ENCODE data around the gene RALGDS. TPM values are rescaled to one million over a fixed set of nuclear protein-coding genes. Genes with fewer than 3 reads are reported as not detected.

Gene RALGDS
- total RNA-seq, 1 donor from 2014 or later = 66.3 TPM

DNA sequence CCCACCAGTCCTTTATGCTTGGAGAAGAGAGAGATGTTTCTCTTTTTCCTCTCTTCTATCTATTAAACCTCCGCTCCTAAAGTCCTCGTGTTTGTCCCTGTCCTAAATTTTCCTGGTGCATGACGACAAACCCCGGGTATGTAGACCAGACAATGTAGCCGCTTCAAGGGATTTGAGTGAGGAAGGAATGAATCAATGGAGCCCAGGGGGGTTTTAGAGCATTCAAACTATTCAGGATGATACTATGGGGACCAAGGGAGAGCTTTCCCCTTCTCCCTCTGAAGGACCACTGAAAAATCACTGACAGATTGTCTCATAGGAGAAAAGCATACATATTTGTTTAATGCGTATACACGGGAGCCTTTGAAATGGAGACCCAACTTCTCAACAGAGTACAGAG, 40.9 kb downstream of the RALGDS start:
- H3K36me3 ChIP-seq = no peaks in the 10 kb centered on the region
- H3K27ac ChIP-seq = no peak overlapping the region
- no peak for ATAC-seq
- no peaks in the 10 kb centered on the region for H3K27me3 ChIP-seq
- intact Hi-C loops (cut with DNase I) = no loop called here
- DNase-seq = no peak
- H3K4me1 ChIP-seq = no peaks in the 10 kb centered on the region
- TF ChIP-seq, protein P1, sequence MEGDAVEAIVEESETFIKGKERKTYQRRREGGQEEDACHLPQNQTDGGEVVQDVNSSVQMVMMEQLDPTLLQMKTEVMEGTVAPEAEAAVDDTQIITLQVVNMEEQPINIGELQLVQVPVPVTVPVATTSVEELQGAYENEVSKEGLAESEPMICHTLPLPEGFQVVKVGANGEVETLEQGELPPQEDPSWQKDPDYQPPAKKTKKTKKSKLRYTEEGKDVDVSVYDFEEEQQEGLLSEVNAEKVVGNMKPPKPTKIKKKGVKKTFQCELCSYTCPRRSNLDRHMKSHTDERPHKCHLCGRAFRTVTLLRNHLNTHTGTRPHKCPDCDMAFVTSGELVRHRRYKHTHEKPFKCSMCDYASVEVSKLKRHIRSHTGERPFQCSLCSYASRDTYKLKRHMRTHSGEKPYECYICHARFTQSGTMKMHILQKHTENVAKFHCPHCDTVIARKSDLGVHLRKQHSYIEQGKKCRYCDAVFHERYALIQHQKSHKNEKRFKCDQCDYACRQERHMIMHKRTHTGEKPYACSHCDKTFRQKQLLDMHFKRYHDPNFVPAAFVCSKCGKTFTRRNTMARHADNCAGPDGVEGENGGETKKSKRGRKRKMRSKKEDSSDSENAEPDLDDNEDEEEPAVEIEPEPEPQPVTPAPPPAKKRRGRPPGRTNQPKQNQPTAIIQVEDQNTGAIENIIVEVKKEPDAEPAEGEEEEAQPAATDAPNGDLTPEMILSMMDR (IDR thresholded peaks at IDR 0.05) = no peak
- no peak overlapping the region for H3K4me3 ChIP-seq
- no peaks in the 10 kb centered on the region for H3K9me3 ChIP-seq

DNA sequence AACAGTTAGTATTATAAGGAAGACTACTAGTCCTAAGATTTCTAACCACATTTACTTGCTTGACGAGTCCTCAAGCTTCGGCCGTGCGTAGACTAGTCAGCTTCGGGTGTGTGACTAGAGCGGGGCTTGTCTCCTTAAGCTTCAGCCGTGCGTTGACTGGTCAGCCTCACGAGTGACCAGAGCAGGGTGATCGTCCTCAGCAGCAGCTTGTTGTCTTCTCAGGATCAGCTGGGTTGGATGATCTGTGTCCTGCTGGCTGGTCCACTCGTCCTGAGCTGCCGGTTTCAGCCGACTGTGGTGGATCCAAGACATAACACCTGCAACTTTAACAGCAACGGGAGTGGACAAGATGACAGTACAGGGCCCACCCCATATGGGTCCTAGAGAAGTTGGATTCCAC, 42.6 kb downstream of the RALGDS start:
- TF ChIP-seq, protein P1 (IDR thresholded peaks at IDR 0.05) = no peak
- intact Hi-C loops (cut with DNase I) = no loop called here

DNA sequence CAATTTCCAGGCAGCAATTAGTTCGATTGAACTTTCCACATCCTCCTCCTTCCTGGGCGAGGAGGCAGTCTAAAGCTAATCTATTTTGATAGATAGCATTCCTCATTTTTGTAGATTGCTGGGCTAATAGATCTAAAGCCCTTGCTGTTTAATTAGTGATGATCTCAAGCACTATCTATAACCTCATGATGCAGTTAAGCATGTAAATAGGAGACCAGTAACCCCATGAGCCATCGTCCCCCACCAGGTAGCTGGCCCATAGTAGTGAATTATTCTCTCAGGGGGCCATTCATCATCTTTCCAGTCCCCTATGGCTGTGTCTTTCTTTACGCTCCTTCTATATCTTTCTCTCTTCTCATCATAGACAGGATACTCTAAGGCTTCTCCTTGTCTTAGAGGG, 44.3 kb downstream of the RALGDS start:
- H3K36me3 ChIP-seq = no peaks in the 10 kb centered on the region
- H3K27me3 ChIP-seq = no peaks in the 10 kb centered on the region
- ATAC-seq (no peak), DNase-seq (no peak)
- H3K4me1 ChIP-seq = no peaks in the 10 kb centered on the region
- no peaks in the 10 kb centered on the region for H3K9me3 ChIP-seq
- no peak overlapping the region for H3K27ac ChIP-seq
- H3K4me3 ChIP-seq = no peak overlapping the region
- TF ChIP-seq, protein P1 (IDR thresholded peaks at IDR 0.05) = no peak
- intact Hi-C loops (cut with DNase I) = no loop called here

More for the DNA sequence above, 42.6 kb downstream of the RALGDS start:
- Histone ChIP-seq H3K4me1 (no peaks in the 10 kb centered on the region), H3K36me3 (no peaks in the 10 kb centered on the region), H3K4me3 (no peak overlapping the region), H3K27ac (no peak overlapping the region), H3K9me3 (no peaks in the 10 kb centered on the region), H3K27me3 (no peaks in the 10 kb centered on the region)
- DNase-seq = no peak
- no peak for ATAC-seq

DNA sequence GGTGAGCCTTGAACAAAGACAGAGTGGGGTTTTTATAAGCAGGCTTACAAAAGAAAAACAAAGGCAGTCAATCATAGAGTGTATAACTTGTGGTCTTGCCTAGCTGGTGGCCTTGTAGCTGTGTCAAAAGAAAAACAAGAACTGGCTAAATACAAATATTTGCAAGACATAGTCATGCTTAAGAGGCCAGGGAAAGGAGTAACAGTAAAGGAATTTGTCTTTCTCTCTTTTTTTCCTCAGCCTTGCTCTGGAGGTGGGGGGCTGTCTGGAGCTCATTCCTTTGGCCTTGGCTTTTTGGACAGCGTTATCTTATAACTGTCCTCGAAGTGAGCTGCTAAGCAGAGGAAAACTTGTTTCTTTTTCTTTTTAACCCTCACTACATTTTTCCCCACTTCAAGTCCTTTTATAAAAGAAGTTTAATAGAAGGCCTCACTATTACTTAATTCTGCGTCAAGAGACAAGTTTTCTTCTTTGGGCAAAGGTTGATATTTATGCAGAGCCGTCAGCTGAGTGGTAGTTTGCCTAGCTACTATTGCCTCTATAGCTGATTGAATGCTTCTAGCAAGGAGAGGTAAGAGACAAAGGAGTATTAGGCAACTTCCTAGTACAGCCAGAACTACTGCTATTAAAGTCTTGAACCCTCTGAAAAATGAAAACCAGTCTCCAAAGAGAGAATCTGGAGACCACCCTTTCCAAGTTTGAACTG, 45.0 kb downstream of the RALGDS start:
- TF ChIP-seq, protein P1 (IDR thresholded peaks at IDR 0.05) = no peak
- no peak overlapping the region for H3K27ac ChIP-seq
- intact Hi-C loops (cut with DNase I) = no loop called here
- ATAC-seq (no peak), DNase-seq (no peak)
- no peaks in the 10 kb centered on the region for H3K4me1 ChIP-seq
- no peaks in the 10 kb centered on the region for H3K27me3 ChIP-seq
- no peak overlapping the region for H3K4me3 ChIP-seq
- H3K36me3 ChIP-seq = no peaks in the 10 kb centered on the region
- H3K9me3 ChIP-seq = no peaks in the 10 kb centered on the region

DNA sequence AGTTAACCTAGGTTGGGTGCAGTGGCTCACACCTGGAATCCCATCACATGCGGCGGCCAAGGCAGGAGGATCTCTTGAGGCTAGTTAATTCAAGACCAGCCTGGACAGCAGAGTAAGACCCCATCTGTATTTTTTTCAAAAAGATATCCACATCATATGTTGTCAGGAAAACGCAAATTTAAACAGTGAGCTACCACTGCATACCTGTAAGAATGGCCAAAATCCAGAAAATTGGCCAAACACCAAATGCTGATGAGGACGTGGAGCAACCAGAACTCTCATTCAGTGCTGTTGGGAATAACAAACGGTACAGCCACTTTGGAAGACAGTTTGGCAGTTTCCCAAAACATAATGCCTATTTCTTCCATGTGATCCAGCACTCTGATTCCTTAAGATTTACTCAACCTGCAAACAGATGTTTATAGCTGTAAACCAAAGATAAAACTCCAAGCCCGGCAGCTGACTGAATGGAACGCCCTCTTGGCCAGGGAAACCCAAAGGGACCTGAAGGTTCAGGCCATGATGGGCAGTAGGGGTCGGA, 46.9 kb downstream of the RALGDS start:
- Histone ChIP-seq H3K9me3 (no peaks in the 10 kb centered on the region), H3K4me1 (no peaks in the 10 kb centered on the region), H3K4me3 (no peak overlapping the region), H3K27ac (no peak overlapping the region), H3K36me3 (no peaks in the 10 kb centered on the region), H3K27me3 (no peaks in the 10 kb centered on the region)
- intact Hi-C loops (cut with DNase I) = no loop called here
- ATAC-seq (no peak), DNase-seq (no peak)
- TF ChIP-seq, protein P1 (IDR thresholded peaks at IDR 0.05) = no peak

All from upper lobe of right lung (tissue), 1 donor.